H54 (cell line): ENCODE data around the gene PKN2.

Source experiments
- DNase-seq: peaks from one replicate; pipeline ENCODE4 v3.0.0; 2011; ENCODE audit warnings: low spot score, mixed read lengths; ENCODE audit not compliant: insufficient read length
- FAIRE-seq: peaks from 3 replicates; lab custom pipeline; 2011; peaks lifted over from hg19 to GRCh38; lab: Jason Lieb, UNC
- POLR2A ChIP-seq: IDR thresholded peaks from 2 replicates; pipeline ENCODE4 v1.6.1; 2011; ENCODE audit warnings: low read depth, mild to moderate bottlenecking, low read length

PKN2 gene

DNA sequence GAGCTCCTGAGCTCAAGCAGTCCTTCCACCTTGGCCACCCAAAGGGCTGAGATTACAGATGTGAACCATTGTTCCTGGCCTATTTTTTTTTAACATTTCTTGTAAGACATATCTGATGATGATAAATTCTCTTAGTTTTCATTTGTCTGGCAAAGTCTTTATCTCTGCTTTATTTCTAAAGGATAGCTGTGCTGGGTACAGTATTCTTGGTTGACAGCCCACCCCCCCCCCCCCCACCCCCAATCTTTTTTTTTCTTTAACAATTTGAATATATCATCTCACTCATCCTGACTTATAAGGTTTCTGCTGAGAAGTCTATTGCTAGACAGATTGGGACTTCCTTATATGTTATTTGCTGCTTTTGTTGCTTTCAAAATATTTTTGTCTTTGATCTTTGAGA lies 51.3 kb downstream of the PKN2 start:
- no peak for FAIRE-seq
- TF ChIP-seq POLR2A: no peak
- DNase-seq: no peak

DNA sequence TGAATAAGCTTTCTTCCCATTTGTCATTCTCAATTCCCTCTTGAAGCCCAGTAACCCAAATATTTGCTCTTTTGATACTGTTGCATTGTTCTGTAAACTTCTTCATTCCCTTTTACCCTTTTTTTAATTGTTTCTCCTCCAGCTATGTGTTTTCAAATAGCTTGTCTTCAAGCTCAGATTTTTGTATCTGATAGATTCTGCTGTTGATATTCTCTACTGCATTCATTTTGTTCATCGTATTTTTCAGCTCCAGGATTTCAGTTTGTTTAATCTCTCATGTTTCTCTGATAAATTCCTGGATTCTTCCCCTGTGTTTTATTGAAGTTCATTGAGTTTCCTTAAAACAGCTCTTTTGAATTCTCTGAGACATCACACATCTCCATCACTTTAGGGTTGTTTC lies 51.8 kb downstream of the PKN2 start:
- FAIRE-seq: peak; percentile 20
- no peak for DNase-seq

DNA sequence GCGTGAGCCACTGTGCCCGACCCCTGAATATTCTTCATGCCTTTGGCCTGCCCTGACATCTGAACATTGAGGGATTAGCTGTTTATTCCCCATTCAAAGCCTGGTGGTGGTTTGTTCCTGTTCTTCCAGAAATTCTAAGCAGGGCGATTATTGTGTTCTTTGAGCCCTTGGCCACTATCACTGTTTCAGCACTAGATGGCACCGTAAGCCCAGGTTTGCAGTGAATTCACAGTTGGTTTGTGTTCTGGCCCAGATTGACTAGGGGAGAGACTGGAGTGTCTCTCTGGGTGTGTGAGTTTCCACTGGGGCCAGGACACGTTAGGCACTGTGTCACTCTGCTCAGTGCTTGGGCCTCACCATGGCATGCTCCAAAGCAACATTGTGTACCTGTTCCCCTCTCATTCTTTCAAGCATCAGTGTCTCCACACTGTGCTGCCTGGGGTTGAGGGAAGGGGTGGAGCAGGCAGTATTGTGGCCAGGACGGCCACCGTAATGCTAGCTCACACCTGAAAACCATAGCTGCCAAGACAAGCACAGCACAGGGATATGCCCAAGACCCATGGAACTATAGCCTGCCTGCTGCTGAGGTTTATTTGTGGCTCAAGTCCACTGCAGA lies 52.7 kb downstream of the PKN2 start:
- DNase-seq: peak; percentile 5
- FAIRE-seq: peak; percentile 48
- no peak for TF ChIP-seq POLR2A

More for the DNA sequence above, 51.8 kb downstream of the PKN2 start:
- no peak for TF ChIP-seq POLR2A

DNA sequence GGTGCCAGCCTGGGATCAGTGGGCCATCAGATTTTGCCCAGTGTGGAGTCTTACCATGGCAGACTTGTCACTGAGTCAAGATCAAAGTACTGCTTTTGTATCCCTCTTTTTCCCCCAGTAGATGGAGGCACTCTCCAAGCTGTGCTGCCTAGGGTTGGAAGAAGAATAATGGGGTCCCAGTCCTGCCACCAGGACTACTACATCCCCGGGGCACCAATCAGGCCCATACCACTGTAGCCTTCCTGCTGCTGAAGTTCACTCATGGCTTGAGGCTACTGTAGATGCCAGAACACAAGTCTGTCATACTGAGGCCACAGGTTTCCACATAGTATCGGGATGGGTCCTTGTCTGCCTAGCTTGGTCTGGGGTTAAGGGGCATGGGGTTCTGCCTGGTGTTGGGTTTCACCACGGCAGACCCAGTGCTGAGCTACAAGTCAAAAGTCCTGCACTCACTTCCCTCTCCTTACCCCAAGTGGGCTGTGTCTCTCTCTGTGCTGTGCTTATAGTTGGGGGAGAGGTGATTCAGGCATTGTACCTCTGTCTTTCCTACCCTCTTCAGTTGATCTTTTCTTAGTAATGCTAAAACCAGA lies 53.4 kb downstream of the PKN2 start:
- DNase-seq: no peak
- no peak for FAIRE-seq

DNA sequence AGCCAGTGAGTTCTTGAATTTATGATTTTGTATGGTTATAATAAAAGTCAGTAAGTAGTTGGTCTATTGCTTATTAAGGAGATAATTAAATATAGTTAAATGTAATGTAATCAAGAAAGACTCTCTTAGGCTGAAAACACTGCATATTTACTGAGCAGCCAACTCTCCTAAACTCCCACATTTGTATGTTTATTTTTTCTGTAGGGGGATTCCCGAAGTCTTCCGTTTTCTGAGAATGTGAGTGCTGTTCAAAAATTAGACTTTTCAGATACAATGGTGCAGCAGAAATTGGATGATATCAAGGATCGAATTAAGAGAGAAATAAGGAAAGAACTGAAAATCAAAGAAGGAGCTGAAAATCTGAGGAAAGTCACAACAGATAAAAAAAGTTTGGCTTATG lies 56.7 kb downstream of the PKN2 start:
- peak; percentile 15 for FAIRE-seq
- no peak for TF ChIP-seq POLR2A

More for the DNA sequence above, 53.4 kb downstream of the PKN2 start:
- TF ChIP-seq POLR2A: no peak

DNA sequence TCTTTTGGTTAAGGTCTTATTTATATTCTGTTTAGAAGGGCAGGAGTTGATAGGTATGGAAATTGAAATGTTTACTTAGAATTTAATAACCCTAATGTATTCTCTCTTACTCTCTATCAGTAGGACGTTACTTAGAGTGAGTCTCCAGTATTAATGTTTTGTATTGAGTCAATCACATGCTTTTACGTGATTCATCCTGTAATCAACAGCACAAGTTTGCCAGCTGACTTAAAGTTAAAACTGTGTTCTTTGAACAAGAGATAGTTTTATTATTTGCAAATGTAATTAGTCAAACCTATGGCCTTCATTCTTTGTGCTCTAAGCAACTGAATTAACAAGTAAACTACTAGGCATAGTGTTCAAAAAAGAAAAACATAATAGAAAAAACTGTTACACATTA lies 57.3 kb downstream of the PKN2 start:
- FAIRE-seq: peak; percentile 83
- DNase-seq: no peak
- TF ChIP-seq POLR2A: no peak

More for the DNA sequence above, 56.7 kb downstream of the PKN2 start:
- DNase-seq: no peak

DNA sequence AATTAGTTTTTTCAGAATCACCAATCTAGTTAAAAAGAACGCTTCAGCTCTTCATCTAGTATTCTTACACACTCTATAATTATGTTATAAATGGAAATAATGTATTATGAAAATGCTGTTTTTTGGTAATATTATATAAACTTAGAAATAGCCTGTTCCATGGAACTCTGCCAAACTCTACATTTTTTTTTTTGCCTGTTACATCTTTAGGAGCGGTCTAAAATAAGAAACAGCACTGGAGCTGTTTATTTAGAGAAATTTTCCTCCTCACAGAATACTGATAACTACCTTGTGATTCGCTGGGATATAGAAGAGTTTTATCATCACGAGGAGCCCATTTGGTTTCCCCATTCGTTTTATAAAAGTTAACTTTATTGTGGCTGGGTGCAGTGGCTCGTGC lies 58.5 kb downstream of the PKN2 start:
- DNase-seq: no peak
- no peak for TF ChIP-seq POLR2A
- FAIRE-seq: no peak

DNA sequence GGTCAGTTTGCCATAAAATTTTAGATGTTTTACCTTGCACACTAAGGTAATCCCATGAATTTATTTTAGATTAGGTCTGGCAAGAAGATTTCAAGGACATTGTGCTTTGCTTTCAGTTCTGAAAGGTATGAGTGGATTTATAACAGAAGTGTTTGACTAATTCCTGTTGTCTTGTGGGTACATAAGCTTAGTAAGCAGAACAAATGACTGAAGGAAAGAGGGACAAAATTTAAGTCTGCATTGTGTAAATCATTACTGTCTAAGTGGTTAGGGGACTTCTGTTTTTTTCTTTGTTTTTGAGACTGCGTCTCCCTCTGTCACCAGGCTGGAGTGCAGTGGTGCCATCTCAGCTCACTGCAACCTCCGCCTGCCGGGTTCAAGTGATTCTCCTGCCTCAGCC lies 60.1 kb downstream of the PKN2 start:
- DNase-seq: no peak
- FAIRE-seq: no peak
- TF ChIP-seq POLR2A: no peak

DNA sequence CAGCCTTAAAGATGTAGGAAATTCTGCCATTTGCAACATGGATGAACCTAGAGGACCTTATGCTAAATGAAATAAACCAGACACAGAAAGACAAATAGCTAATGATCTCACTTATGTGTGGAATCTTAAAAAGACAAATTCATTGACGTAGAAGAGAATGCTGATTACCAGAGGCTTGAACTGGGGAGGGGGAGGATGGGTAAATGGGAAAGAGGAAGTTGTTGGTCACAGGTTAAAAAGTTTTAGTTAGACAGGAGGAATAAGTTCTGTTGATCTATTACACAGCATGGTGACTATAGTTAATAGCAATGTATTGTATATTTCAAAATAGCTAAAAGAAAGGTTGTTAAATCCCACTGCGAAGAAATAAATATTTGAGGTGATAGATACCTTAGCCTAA lies 62.8 kb downstream of the PKN2 start:
- FAIRE-seq (no peak), DNase-seq (no peak)
- TF ChIP-seq POLR2A: no peak

DNA sequence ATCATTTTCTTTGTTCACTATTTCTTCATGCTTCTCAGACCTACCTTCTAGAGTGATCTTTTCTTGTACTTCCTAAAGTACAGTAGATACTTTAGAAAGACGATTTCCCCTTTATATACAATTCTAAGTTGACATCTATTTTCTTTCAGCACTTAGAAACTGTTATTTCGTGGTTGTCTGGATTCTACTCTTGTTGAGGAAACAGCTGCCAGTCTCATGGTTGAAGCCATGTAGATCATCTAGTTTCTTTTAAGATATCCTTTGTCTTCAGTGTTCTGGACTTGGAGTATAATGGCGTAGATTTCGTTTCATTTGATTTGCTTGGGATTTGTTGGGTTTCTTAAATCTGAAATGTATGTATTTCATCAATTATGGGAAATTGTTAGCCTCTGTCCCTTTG lies 67.6 kb downstream of the PKN2 start:
- TF ChIP-seq POLR2A: no peak
- no peak for FAIRE-seq
- no peak for DNase-seq

DNA sequence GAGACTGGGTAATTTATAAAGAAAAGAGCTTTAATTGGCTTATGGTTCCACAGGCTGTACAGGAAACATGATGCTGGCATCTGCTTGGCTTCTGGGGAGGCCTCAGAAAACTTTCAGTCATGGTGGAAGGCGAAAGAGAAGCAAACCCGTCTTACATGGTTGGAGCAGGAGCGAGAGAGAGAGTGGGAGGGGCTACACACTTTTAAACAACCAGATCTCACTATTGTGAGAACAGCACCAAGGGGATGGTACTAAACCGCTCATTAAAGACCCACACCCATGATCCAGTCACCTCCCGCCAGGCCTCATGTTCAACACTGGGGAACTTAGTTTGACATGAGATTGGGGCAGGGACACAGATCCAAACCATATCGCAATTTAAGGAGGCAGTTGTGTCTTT lies 69.4 kb downstream of the PKN2 start:
- DNase-seq (no peak), FAIRE-seq (no peak)
- TF ChIP-seq POLR2A: no peak

DNA sequence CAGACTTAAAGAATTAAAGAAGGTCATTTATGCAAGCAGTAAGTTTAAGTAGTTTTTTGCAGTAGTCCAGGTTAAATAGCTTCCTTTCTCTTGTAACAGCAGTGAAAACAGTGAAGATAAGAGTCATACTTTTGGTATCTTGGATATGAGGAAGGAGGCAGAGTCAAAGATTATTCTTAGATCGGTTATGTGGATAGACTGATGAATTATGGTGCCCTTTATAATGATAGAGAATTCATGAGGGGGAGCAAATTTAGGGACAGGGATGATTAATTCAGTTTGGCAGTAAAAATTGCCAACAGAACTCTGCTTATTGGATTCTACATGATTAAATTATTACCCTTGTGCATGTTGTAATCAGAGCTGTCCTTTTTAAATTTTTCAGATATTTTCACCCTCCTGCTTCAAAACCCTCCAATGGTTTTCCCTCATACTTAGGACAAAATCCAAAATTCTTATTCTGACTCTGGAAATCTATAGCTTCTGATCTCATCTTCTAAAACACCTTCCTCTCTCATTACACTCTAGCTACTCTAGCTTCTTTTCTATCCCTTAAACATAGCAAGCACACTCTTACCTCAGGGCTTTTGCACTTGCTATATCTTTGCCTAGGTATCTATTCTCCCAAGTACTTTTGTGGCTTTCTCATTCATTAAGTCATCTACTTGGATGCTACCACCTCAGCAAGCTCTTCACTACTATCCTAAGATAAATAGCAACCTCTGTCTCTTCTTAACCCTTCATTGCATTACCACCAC lies 79.8 kb downstream of the PKN2 start:
- no peak for TF ChIP-seq POLR2A
- DNase-seq (no peak), FAIRE-seq (peak; percentile 93)

DNA sequence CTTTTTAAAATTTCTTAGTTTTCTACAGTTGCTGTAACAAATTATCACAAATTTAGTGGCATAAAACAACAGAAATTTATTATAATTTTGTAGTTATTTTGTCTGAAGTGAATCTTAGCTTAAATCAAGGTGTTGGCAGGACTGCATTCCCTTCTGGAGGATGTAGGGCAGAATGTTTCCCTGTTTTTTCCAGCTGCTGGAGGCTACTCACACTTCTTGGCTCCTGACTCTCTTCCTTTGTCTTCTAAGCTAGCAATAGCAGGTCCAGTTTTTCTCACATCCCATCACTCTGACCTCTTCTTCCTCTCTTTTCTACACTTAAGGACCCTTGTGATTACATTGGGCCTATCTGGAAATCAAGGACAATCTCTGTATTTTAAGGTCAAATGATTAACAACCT lies 84.1 kb downstream of the PKN2 start:
- FAIRE-seq: no peak

DNA sequence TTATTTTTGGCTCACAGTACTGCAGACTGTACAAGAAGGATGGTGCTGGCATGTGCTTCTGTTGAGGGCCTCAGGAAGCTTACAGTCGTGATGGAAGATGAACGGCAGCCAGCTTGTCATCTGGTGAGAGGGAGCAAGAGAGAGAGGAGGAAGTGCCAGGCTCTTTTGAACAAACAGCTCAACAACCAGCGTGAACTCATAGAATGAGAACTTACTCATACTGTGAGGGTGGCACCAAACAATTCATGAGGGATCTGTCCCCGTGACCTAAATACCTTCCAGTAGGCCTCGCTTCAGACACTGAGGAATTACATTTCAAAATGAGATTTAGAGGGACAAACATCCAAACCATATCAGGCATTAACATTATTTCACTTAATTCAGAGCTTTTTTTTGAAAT lies 84.7 kb downstream of the PKN2 start:
- FAIRE-seq (peak; percentile 80), DNase-seq (no peak)
- TF ChIP-seq POLR2A: no peak

More for the DNA sequence above, 84.1 kb downstream of the PKN2 start:
- TF ChIP-seq POLR2A: no peak
- DNase-seq: no peak
